ENCODE data around the gene ITGAE.

ITGAE gene

GRCh38 chr17:3836551-3836950, 35.6 kb upstream of the ITGAE start:
- Histone ChIP-seq H3K9me3 (ENCODE audit: control insufficient read depth in 1 of 2, low read length in 2 of 2) (no peaks in the 10 kb centered on the region), H3K4me3 (ENCODE audit: low read depth in 1 of 2, low read length in 2 of 2) (no peak overlapping the region), H3K4me1 (ENCODE audit: control insufficient read depth in 1 of 2, insufficient read depth in 2 of 2, low read length in 2 of 2) (no peaks in the 10 kb centered on the region), H3K27ac (ENCODE audit: low read length) (no peak overlapping the region), H3K36me3 (ENCODE audit: control insufficient read depth in 1 of 2, insufficient read depth in 2 of 2, low read length in 2 of 2) (peaks cover 20 to 24% of the 10 kb centered on the region in 2 donors), H3K27me3 (ENCODE audit: low read depth, low read length) (no peaks in the 10 kb centered on the region)

- H3K9me3 ChIP-seq (ENCODE audit: control insufficient read depth in 1 of 2, low read length in 2 of 2) = no peaks in the 10 kb centered on the region
- no peaks in the 10 kb centered on the region for H3K27me3 ChIP-seq (ENCODE audit: low read depth, low read length)
- H3K27ac ChIP-seq (ENCODE audit: low read length) = no peak overlapping the region
- no peaks in the 10 kb centered on the region for H3K4me1 ChIP-seq (ENCODE audit: control insufficient read depth in 1 of 2, insufficient read depth in 2 of 2, low read length in 2 of 2)
- no peak overlapping the region for H3K4me3 ChIP-seq (ENCODE audit: low read depth in 1 of 2, low read length in 2 of 2)
- H3K36me3 ChIP-seq (ENCODE audit: control insufficient read depth in 1 of 2, insufficient read depth in 2 of 2, low read length in 2 of 2) = peaks cover 20% of the 10 kb centered on the region in 2 donors
Measured at GRCh38 chr17:3835410-3836229, 34.6 kb upstream of the ITGAE start.

GRCh38 chr17:3834811-3835210, 33.8 kb upstream of the ITGAE start:
- Histone ChIP-seq H3K27ac (ENCODE audit: low read length) (no peak overlapping the region), H3K27me3 (ENCODE audit: low read depth, low read length) (no peaks in the 10 kb centered on the region), H3K4me3 (ENCODE audit: low read depth in 1 of 2, low read length in 2 of 2) (no peak overlapping the region), H3K9me3 (ENCODE audit: control insufficient read depth in 1 of 2, low read length in 2 of 2) (no peaks in the 10 kb centered on the region), H3K36me3 (ENCODE audit: control insufficient read depth in 1 of 2, insufficient read depth in 2 of 2, low read length in 2 of 2) (peaks cover 18 to 19% of the 10 kb centered on the region in 2 donors), H3K4me1 (ENCODE audit: control insufficient read depth in 1 of 2, insufficient read depth in 2 of 2, low read length in 2 of 2) (no peaks in the 10 kb centered on the region)

- Histone ChIP-seq H3K27ac (ENCODE audit: low read length) (peak overlapping the region; percentile 77), H3K4me1 (ENCODE audit: control insufficient read depth in 1 of 2, insufficient read depth in 2 of 2, low read length in 2 of 2) (peaks cover 5 to 12% of the 10 kb centered on the region in 2 donors), H3K27me3 (ENCODE audit: low read depth, low read length) (no peaks in the 10 kb centered on the region), H3K36me3 (ENCODE audit: control insufficient read depth in 1 of 2, insufficient read depth in 2 of 2, low read length in 2 of 2) (peaks cover 29 to 32% of the 10 kb centered on the region in 2 donors), H3K9me3 (ENCODE audit: control insufficient read depth in 1 of 2, low read length in 2 of 2) (no peaks in the 10 kb centered on the region), H3K4me3 (ENCODE audit: low read depth in 1 of 2, low read length in 2 of 2) (no peak overlapping the region)
Measured at GRCh38 chr17:3828852-3829232, 27.9 kb upstream of the ITGAE start.

GRCh38 chr17:3828151-3828851, 27.3 kb upstream of the ITGAE start:
- no peaks in the 10 kb centered on the region for H3K9me3 ChIP-seq (ENCODE audit: control insufficient read depth in 1 of 2, low read length in 2 of 2)
- no peak overlapping the region for H3K4me3 ChIP-seq (ENCODE audit: low read depth in 1 of 2, low read length in 2 of 2)
- H3K27ac ChIP-seq (ENCODE audit: low read length) = peak overlapping the region; percentile 52
- peaks cover 5 to 12% of the 10 kb centered on the region in 2 donors for H3K4me1 ChIP-seq (ENCODE audit: control insufficient read depth in 1 of 2, insufficient read depth in 2 of 2, low read length in 2 of 2)
- H3K27me3 ChIP-seq (ENCODE audit: low read depth, low read length) = no peaks in the 10 kb centered on the region
- peaks cover 32 to 33% of the 10 kb centered on the region in 2 donors for H3K36me3 ChIP-seq (ENCODE audit: control insufficient read depth in 1 of 2, insufficient read depth in 2 of 2, low read length in 2 of 2)

- Histone ChIP-seq H3K27me3 (ENCODE audit: low read depth, low read length) (no peaks in the 10 kb centered on the region), H3K27ac (ENCODE audit: low read length) (no peak overlapping the region), H3K9me3 (ENCODE audit: control insufficient read depth in 1 of 2, low read length in 2 of 2) (no peaks in the 10 kb centered on the region), H3K4me3 (ENCODE audit: low read depth in 1 of 2, low read length in 2 of 2) (no peak overlapping the region), H3K4me1 (ENCODE audit: control insufficient read depth in 1 of 2, insufficient read depth in 2 of 2, low read length in 2 of 2) (peaks cover 5 to 12% of the 10 kb centered on the region in 2 donors), H3K36me3 (ENCODE audit: control insufficient read depth in 1 of 2, insufficient read depth in 2 of 2, low read length in 2 of 2) (peaks cover 37 to 39% of the 10 kb centered on the region in 2 donors)
Measured at GRCh38 chr17:3827124-3827773, 26.3 kb upstream of the ITGAE start.

- Histone ChIP-seq H3K27me3 (ENCODE audit: low read depth, low read length) (no peaks in the 10 kb centered on the region), H3K27ac (ENCODE audit: low read length) (no peak overlapping the region), H3K4me3 (ENCODE audit: low read depth in 1 of 2, low read length in 2 of 2) (no peak overlapping the region), H3K4me1 (ENCODE audit: control insufficient read depth in 1 of 2, insufficient read depth in 2 of 2, low read length in 2 of 2) (peaks cover 5 to 12% of the 10 kb centered on the region in 2 donors), H3K9me3 (ENCODE audit: control insufficient read depth in 1 of 2, low read length in 2 of 2) (no peaks in the 10 kb centered on the region), H3K36me3 (ENCODE audit: control insufficient read depth in 1 of 2, insufficient read depth in 2 of 2, low read length in 2 of 2) (peaks cover 46 to 49% of the 10 kb centered on the region in 2 donors)
Measured at GRCh38 chr17:3826191-3826590, 25.2 kb upstream of the ITGAE start.

GRCh38 chr17:3821101-3821500, 20.1 kb upstream of the ITGAE start:
- no peaks in the 10 kb centered on the region for H3K27me3 ChIP-seq (ENCODE audit: low read depth, low read length)
- H3K4me1 ChIP-seq (ENCODE audit: control insufficient read depth in 1 of 2, insufficient read depth in 2 of 2, low read length in 2 of 2) = no peaks in the 10 kb centered on the region
- H3K4me3 ChIP-seq (ENCODE audit: low read depth in 1 of 2, low read length in 2 of 2) = no peak overlapping the region
- peaks cover 65 to 70% of the 10 kb centered on the region in 2 donors for H3K36me3 ChIP-seq (ENCODE audit: control insufficient read depth in 1 of 2, insufficient read depth in 2 of 2, low read length in 2 of 2)
- no peak overlapping the region for H3K27ac ChIP-seq (ENCODE audit: low read length)
- H3K9me3 ChIP-seq (ENCODE audit: control insufficient read depth in 1 of 2, low read length in 2 of 2) = no peaks in the 10 kb centered on the region

- no peaks in the 10 kb centered on the region for H3K9me3 ChIP-seq (ENCODE audit: control insufficient read depth in 1 of 2, low read length in 2 of 2)
- H3K36me3 ChIP-seq (ENCODE audit: control insufficient read depth in 1 of 2, insufficient read depth in 2 of 2, low read length in 2 of 2) = peaks cover 69 to 71% of the 10 kb centered on the region in 2 donors
- H3K4me3 ChIP-seq (ENCODE audit: low read depth in 1 of 2, low read length in 2 of 2) = no peak overlapping the region
- H3K27ac ChIP-seq (ENCODE audit: low read length) = no peak overlapping the region
- H3K27me3 ChIP-seq (ENCODE audit: low read depth, low read length) = no peaks in the 10 kb centered on the region
- no peaks in the 10 kb centered on the region for H3K4me1 ChIP-seq (ENCODE audit: control insufficient read depth in 1 of 2, insufficient read depth in 2 of 2, low read length in 2 of 2)
Measured at GRCh38 chr17:3818786-3819185, 17.8 kb upstream of the ITGAE start.

GRCh38 chr17:3817851-3818605, 17.0 kb upstream of the ITGAE start:
- Histone ChIP-seq H3K36me3 (ENCODE audit: control insufficient read depth in 1 of 2, insufficient read depth in 2 of 2, low read length in 2 of 2) (peaks cover 70 to 72% of the 10 kb centered on the region in 2 donors), H3K9me3 (ENCODE audit: control insufficient read depth in 1 of 2, low read length in 2 of 2) (no peaks in the 10 kb centered on the region), H3K4me1 (ENCODE audit: control insufficient read depth in 1 of 2, insufficient read depth in 2 of 2, low read length in 2 of 2) (no peaks in the 10 kb centered on the region), H3K27ac (ENCODE audit: low read length) (no peak overlapping the region), H3K4me3 (ENCODE audit: low read depth in 1 of 2, low read length in 2 of 2) (no peak overlapping the region), H3K27me3 (ENCODE audit: low read depth, low read length) (no peaks in the 10 kb centered on the region)

- Histone ChIP-seq H3K36me3 (ENCODE audit: control insufficient read depth in 1 of 2, insufficient read depth in 2 of 2, low read length in 2 of 2) (peaks cover 70% of the 10 kb centered on the region in 2 donors), H3K9me3 (ENCODE audit: control insufficient read depth in 1 of 2, low read length in 2 of 2) (no peaks in the 10 kb centered on the region), H3K27ac (ENCODE audit: low read length) (no peak overlapping the region), H3K27me3 (ENCODE audit: low read depth, low read length) (no peaks in the 10 kb centered on the region), H3K4me1 (ENCODE audit: control insufficient read depth in 1 of 2, insufficient read depth in 2 of 2, low read length in 2 of 2) (no peaks in the 10 kb centered on the region), H3K4me3 (ENCODE audit: low read depth in 1 of 2, low read length in 2 of 2) (no peak overlapping the region)
Measured at GRCh38 chr17:3815925-3816324, 14.9 kb upstream of the ITGAE start.
